Measurements from ENCODE around the gene AUNIP. TPM values are rescaled to one million over a fixed set of nuclear protein-coding genes. Genes with fewer than 3 reads are reported as not detected.
A peak's percentile ranks its signal among the peaks of the same experiment; 100 is the strongest.

Gene AUNIP
- total RNA-seq, 1 donor from 2014 or later, result 7.2 TPM

DNA sequence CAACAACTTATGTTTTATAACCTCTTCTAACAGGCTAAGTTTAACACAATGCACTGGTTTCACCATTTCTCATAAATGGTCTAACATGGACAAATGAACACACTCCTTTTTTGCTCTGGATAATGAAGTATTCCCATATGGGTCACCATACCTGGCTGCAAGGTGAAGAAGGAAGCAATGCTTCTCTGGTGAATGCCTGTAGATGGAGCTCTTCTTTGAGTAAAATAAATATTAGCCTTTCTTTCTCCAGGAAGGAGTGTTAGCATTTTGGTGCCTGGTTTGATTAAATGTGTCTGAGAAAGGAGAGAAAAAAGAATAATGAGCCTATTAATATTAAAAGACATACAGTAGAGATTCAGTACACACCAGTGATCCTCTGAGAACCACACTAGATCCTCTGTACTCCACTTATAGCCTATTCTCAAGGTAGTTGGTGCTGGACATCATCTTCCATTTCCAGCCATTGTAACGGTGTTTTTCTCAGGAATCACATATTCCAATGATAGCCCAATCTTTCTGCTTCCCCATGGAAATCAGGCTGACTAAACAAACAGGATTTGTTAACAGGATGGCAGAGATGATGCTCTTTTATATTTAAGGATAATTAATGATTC, 21.9 kb downstream of the AUNIP start:
- Mint-ChIP-seq H3K9me3 (no peaks in the 10 kb centered on the region), H3K27ac (no peak overlapping the region), H3K27me3 (no peaks in the 10 kb centered on the region)

DNA sequence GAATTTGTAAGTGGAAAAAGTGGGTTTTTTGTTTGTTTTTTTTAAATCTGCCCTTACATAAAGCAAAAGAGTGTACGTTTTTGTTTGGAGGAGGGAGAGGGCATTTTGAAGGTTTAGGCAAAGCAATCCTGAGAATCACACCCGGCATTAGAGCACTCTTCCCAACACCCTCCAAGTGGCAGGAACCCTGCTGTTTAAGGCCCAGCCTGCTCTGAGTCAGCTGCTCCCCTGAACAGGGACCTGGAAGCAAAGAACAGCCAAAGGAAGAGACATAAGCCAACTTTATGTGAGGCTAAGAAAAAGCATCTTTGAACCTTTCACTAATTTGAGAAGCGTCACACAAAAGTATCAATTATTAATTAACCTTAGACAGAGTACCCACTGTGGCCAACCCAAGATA, 22.6 kb downstream of the AUNIP start:
- TF ChIP-seq, protein P1, sequence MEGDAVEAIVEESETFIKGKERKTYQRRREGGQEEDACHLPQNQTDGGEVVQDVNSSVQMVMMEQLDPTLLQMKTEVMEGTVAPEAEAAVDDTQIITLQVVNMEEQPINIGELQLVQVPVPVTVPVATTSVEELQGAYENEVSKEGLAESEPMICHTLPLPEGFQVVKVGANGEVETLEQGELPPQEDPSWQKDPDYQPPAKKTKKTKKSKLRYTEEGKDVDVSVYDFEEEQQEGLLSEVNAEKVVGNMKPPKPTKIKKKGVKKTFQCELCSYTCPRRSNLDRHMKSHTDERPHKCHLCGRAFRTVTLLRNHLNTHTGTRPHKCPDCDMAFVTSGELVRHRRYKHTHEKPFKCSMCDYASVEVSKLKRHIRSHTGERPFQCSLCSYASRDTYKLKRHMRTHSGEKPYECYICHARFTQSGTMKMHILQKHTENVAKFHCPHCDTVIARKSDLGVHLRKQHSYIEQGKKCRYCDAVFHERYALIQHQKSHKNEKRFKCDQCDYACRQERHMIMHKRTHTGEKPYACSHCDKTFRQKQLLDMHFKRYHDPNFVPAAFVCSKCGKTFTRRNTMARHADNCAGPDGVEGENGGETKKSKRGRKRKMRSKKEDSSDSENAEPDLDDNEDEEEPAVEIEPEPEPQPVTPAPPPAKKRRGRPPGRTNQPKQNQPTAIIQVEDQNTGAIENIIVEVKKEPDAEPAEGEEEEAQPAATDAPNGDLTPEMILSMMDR (conservative IDR thresholded peaks at IDR 0.05), result no peak
- Mint-ChIP-seq H3K27me3 (no peaks in the 10 kb centered on the region), H3K36me3 (peaks cover 4% of the 10 kb centered on the region), H3K4me3 (no peak overlapping the region), H3K9me3 (no peaks in the 10 kb centered on the region), H3K27ac (no peak overlapping the region), H3K4me1 (ENCODE audit: unreplicated experiment) (no peaks in the 10 kb centered on the region)
- peak; percentile 16 for DNase-seq (ENCODE audit: extremely low spot score, unreplicated experiment)

More for the DNA sequence above, 21.9 kb downstream of the AUNIP start:
- H3K4me1 Mint-ChIP-seq (ENCODE audit: unreplicated experiment), result no peaks in the 10 kb centered on the region
- no peak overlapping the region for H3K4me3 Mint-ChIP-seq
- TF ChIP-seq, protein P1 (conservative IDR thresholded peaks at IDR 0.05), result peak; percentile 53
- no peak for DNase-seq (ENCODE audit: extremely low spot score, unreplicated experiment)
- H3K36me3 Mint-ChIP-seq, result peaks cover 3% of the 10 kb centered on the region

DNA sequence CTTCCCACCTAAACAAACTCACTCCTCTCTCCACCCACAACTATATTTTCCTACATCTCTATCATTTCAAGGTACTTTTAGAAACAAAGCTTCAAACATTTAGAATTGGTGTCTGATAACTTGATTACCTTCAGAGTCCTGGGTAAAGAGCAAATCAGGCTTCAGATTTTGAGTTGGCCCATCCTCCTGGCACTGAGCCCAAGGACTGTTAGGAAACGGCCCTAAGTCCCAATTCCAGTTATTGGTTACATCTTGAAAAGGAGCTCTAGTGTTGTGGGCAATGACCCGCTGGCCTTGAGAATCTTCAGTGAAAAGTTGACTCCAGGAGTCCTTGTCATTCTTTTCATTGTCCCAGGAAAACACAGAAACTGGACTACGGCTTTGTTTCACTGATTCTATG, 24.4 kb downstream of the AUNIP start:
- no peaks in the 10 kb centered on the region for H3K4me1 Mint-ChIP-seq (ENCODE audit: unreplicated experiment)
- TF ChIP-seq, protein P1 (conservative IDR thresholded peaks at IDR 0.05), result no peak
- no peaks in the 10 kb centered on the region for H3K27me3 Mint-ChIP-seq
- peaks cover 4% of the 10 kb centered on the region for H3K36me3 Mint-ChIP-seq
- DNase-seq (ENCODE audit: extremely low spot score, unreplicated experiment), result no peak
- no peak overlapping the region for H3K4me3 Mint-ChIP-seq
- H3K27ac Mint-ChIP-seq, result no peak overlapping the region
- no peaks in the 10 kb centered on the region for H3K9me3 Mint-ChIP-seq

DNA sequence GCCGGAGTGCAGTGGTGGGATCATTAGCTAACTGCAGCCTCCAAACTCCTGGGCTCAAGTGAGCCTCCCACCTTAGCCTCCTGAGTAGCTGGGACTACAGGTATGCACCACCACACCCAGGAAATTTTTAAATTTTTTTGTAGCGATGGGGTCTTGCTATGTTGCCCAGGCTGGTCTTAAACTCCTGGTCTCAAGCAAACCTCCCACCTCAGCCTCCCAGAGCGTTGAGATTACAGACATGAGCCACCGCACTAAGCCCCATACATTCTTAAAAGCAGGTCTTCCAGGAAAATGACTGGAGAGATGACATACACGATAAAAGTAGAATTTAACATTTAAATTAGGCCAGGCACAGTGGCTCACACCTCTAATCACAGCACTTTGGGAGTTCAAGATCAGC, 26.1 kb downstream of the AUNIP start:
- Mint-ChIP-seq H3K4me1 (ENCODE audit: unreplicated experiment) (no peaks in the 10 kb centered on the region), H3K27ac (no peak overlapping the region), H3K27me3 (no peaks in the 10 kb centered on the region), H3K36me3 (peaks cover 7% of the 10 kb centered on the region), H3K4me3 (no peak overlapping the region), H3K9me3 (no peaks in the 10 kb centered on the region)
- TF ChIP-seq, protein P1 (conservative IDR thresholded peaks at IDR 0.05), result no peak
- peak; percentile 13 for DNase-seq (ENCODE audit: extremely low spot score, unreplicated experiment)

DNA sequence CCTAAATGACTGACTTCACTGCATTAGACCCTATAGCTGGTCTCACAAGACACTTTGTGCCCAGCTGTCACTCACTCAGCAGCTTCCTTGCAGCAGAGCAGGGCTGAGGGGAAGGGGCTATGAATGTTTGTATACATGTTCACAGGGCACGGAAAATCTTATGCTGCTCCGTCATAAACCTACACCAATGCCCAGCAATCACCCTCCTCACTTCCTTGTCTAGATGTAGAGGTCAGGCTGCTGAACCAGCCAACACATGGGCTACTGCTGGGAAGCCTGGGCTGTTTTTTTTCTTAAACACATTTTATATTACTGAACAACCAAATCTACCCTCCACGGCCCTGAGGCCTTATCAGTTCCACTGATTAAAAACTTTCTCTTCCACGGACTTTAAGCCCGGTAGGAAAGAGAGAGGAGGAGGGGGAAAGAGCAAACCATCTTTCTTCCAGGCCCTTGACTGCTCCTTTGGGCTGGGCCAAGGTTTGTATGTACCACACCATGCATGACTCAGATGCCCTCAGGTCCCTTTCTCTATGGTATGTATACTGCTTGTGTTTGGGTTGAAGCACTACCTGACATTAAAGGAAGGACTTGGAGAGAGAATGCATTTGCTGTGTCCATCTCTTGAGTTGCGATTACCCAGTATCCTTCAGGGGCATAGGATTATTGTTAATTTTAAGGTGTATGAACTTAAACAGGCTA, 26.8 kb downstream of the AUNIP start:
- Mint-ChIP-seq H3K27me3 (no peaks in the 10 kb centered on the region), H3K4me1 (ENCODE audit: unreplicated experiment) (no peaks in the 10 kb centered on the region), H3K9me3 (no peaks in the 10 kb centered on the region), H3K36me3 (peaks cover 10% of the 10 kb centered on the region), H3K4me3 (no peak overlapping the region), H3K27ac (no peak overlapping the region)
- TF ChIP-seq, protein P1 (conservative IDR thresholded peaks at IDR 0.05), result no peak
- peak; percentile 25 for DNase-seq (ENCODE audit: extremely low spot score, unreplicated experiment)
